Measurements from ENCODE around the gene PCSK9. TPM values are rescaled to one million over a fixed set of nuclear protein-coding genes. Genes with fewer than 3 reads are reported as not detected.

The PCSK9 gene
- total RNA-seq, 1 donor from 2014 or later: 1.1 TPM

GRCh38 chr1:55052221-55053142 lies 13.1 kb downstream of the PCSK9 start:
- no peak for DNase-seq (ENCODE audit: low read depth)
- no peak for TF ChIP-seq CTCF (conservative IDR thresholded peaks at IDR 0.05; ENCODE audit: low read depth, low read length)
- H3K4me3 ChIP-seq (ENCODE audit: low read depth, low read length): no peak overlapping the region

- TF ChIP-seq CTCF (conservative IDR thresholded peaks at IDR 0.05; ENCODE audit: low read depth, low read length): no peak
- no peak overlapping the region for H3K4me3 ChIP-seq (ENCODE audit: low read depth, low read length)
- DNase-seq (ENCODE audit: low read depth): no peak
Observed at GRCh38 chr1:55053265-55053954, 14.1 kb downstream of the PCSK9 start.

- no peak for TF ChIP-seq CTCF (conservative IDR thresholded peaks at IDR 0.05; ENCODE audit: low read depth, low read length)
- no peak overlapping the region for H3K4me3 ChIP-seq (ENCODE audit: low read depth, low read length)
- DNase-seq (ENCODE audit: low read depth): no peak
Observed at GRCh38 chr1:55054396-55054795, 15.0 kb downstream of the PCSK9 start.

- TF ChIP-seq CTCF (conservative IDR thresholded peaks at IDR 0.05; ENCODE audit: low read depth, low read length): no peak
- no peak overlapping the region for H3K4me3 ChIP-seq (ENCODE audit: low read depth, low read length)
- DNase-seq (ENCODE audit: low read depth): no peak
Observed at GRCh38 chr1:55055084-55055882, 15.9 kb downstream of the PCSK9 start.

GRCh38 chr1:55055951-55056631 lies 16.7 kb downstream of the PCSK9 start:
- no peak for DNase-seq (ENCODE audit: low read depth)
- no peak overlapping the region for H3K4me3 ChIP-seq (ENCODE audit: low read depth, low read length)
- no peak for TF ChIP-seq CTCF (conservative IDR thresholded peaks at IDR 0.05; ENCODE audit: low read depth, low read length)

- no peak for DNase-seq (ENCODE audit: low read depth)
- H3K4me3 ChIP-seq (ENCODE audit: low read depth, low read length): no peak overlapping the region
- TF ChIP-seq CTCF (conservative IDR thresholded peaks at IDR 0.05; ENCODE audit: low read depth, low read length): no peak
Observed at GRCh38 chr1:55056632-55056992, 17.3 kb downstream of the PCSK9 start.
